WERI-Rb-1 (cell line): ENCODE data around the gene PCSK5.
"Not testable (repeated sequence)": the region's sequence is repeated elsewhere in the genome, so short reads cannot be mapped to it uniquely, and the experiment has no call there.

Experiments used
- DNase-seq: peaks from one replicate; pipeline ENCODE4 v3.0.0-alpha.2; 2020
- H3K27ac ChIP-seq: fragments of 250-450 bp; sonication (Bioruptor Pico); 2 replicates; pipeline ENCODE4 v1.5.1; 2020; ENCODE audit warnings: mild to moderate bottlenecking, moderate library complexity
- H3K27me3 ChIP-seq: fragments of 250-450 bp; sonication (Bioruptor Pico); 2 replicates; pipeline ENCODE4 v1.5.1; 2021; ENCODE audit warnings: mild to moderate bottlenecking, low read depth, moderate library complexity; ENCODE audit not compliant: insufficient read depth, severe bottlenecking
- H3K36me3 ChIP-seq: fragments of 250-450 bp; sonication (Bioruptor Pico); 2 replicates; pipeline ENCODE4 v1.5.1; 2020; ENCODE audit warnings: mild to moderate bottlenecking, moderate library complexity
- H3K4me3 ChIP-seq: 2 replicates; pipeline ENCODE4 v1.5.1; 2011; ENCODE audit warnings: low read depth, mild to moderate bottlenecking, control low read depth, low read length
- H3K9me3 ChIP-seq: fragments of 250-450 bp; sonication (Bioruptor Pico); 2 replicates; pipeline ENCODE4 v1.5.1; 2021; ENCODE audit warnings: mild to moderate bottlenecking, moderate library complexity; ENCODE audit not compliant: severe bottlenecking
- CTCF ChIP-seq: IDR thresholded peaks from 2 replicates; pipeline ENCODE4 v1.5.1; 2011; ENCODE audit warnings: low read depth, mild to moderate bottlenecking, control low read depth, inconsistent platforms, low read length

Gene PCSK5

GRCh38 chr9:76358628-76359280 lies 468.3 kb downstream of the PCSK5 start:
- no peak for DNase-seq
- no peak overlapping the region for H3K27ac ChIP-seq
- TF ChIP-seq CTCF = no peak
- no peak overlapping the region for H3K4me3 ChIP-seq
- no peaks in the 10 kb centered on the region for H3K9me3 ChIP-seq
- no peaks in the 10 kb centered on the region for H3K27me3 ChIP-seq
- H3K36me3 ChIP-seq = no peaks in the 10 kb centered on the region

- Histone ChIP-seq H3K27me3 (no peaks in the 10 kb centered on the region), H3K36me3 (no peaks in the 10 kb centered on the region), H3K27ac (no peak overlapping the region), H3K4me3 (no peak overlapping the region), H3K9me3 (no peaks in the 10 kb centered on the region)
- TF ChIP-seq CTCF = no peak
- no peak for DNase-seq
These were observed 468.9 kb downstream of the PCSK5 start for GRCh38 chr9:76359365-76359764.

- H3K36me3 ChIP-seq = no peaks in the 10 kb centered on the region
- DNase-seq = no peak
- H3K4me3 ChIP-seq = no peak overlapping the region
- H3K27ac ChIP-seq = no peak overlapping the region
- no peaks in the 10 kb centered on the region for H3K27me3 ChIP-seq
- no peaks in the 10 kb centered on the region for H3K9me3 ChIP-seq
- TF ChIP-seq CTCF = no peak
These were observed 469.3 kb downstream of the PCSK5 start for GRCh38 chr9:76359766-76360165.

GRCh38 chr9:76362332-76363031 lies 472.0 kb downstream of the PCSK5 start:
- H3K9me3 ChIP-seq, H3K27ac ChIP-seq: not testable (repeated sequence)

GRCh38 chr9:76363032-76363395 lies 472.5 kb downstream of the PCSK5 start:
- Histone ChIP-seq H3K9me3 (no peaks in the 10 kb centered on the region), H3K36me3 (no peaks in the 10 kb centered on the region)
- no peak for DNase-seq

More at GRCh38 chr9:76362332-76363031, 472.0 kb downstream of the PCSK5 start:
- H3K36me3 ChIP-seq, H3K4me3 ChIP-seq, DNase-seq, H3K27me3 ChIP-seq: not testable (repeated sequence)

More at GRCh38 chr9:76363032-76363395, 472.5 kb downstream of the PCSK5 start:
- Histone ChIP-seq H3K27ac (no peak overlapping the region), H3K4me3 (no peak overlapping the region), H3K27me3 (no peaks in the 10 kb centered on the region)
- TF ChIP-seq CTCF = no peak
